Stimulated activated CD8-positive, alpha-beta memory T cell treated with anti-CD3 and anti-CD28 coated beads, Interleukin-4, amount 100 ng/mL, for 4 hours (primary cell): ENCODE results near the gene TPRA1.
"Not testable (repeated sequence)": the region's sequence is repeated elsewhere in the genome, so short reads cannot be mapped to it uniquely, and the experiment has no call there.

Experiments
- DNase-seq, 2 donors: peaks; one replicate each; pipeline ENCODE4 v3.0.0-alpha.2; 2020; ENCODE audit warnings: low read depth in 2 of 2, low spot score in 1 of 2

TPRA1 gene

GRCh38 chr3:127539366-127540060 is 51.0 kb downstream of the TPRA1 start:
- no peak for DNase-seq

DNA sequence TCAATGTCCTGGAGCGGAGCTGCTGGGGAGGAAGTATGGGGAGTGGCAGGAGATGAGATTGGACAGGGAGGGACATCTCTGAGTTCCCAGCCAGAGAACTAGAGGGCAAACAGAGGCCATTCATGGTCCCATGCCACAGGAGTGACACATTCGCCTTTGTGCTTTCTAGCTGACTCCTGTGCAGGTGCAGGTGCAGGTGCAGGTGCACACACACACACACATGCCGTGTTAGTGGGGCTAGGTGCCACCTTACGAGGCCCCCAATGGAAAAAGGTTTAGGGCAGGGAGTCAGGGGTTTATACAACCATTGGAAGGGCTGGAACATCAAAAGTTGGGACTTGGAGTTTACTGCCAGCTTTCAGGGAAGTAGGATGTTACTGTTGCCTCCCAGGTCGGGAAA is 52.0 kb downstream of the TPRA1 start:
- no peak for DNase-seq

DNA sequence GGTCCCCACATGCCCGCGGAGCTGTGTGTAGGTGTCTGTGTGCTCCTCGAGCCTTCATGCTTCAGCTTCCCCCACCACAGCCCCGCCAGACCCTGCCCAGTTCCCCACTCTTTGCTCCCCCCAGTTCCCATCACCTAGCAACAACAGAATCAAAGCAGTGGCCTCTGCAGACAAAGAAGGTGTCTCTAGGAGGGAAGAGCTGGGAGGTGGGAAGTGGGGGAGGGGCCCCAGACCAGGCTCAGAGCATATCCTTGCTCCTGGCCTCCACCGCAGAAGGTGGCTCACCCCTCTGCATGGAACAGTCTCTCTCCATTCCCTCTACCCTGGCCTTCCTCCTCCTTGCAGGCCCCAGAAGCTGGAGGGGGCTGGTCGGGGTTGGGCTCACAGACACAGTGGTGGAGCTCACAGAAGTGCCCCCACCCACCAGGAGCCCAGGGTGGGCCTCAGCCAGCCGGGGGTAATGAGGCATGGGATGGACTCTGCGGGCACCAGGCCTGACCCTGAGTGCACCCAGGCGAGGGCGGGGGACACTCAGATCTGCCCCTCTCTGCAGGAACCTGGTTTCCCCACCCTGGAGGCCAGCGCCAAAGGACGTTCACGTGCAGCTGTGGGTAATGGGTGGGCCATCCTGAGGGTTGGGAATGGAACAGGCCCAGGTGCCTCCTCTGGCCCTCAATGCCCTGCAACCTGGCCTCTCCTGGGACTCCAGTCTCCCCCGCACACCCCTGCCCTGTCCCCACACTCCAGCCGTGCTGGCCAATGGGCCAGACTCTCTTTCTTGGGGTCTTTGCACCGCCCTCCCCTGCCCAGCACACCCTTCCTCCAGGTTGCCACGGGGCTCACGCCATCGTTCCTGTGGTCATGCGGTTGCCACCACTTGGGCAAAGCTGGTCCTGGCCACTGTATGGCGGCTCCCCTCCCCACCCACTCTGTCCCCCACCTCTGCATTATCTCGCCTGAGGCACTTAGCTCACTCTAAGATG is 53.4 kb downstream of the TPRA1 start:
- no peak for DNase-seq

DNA sequence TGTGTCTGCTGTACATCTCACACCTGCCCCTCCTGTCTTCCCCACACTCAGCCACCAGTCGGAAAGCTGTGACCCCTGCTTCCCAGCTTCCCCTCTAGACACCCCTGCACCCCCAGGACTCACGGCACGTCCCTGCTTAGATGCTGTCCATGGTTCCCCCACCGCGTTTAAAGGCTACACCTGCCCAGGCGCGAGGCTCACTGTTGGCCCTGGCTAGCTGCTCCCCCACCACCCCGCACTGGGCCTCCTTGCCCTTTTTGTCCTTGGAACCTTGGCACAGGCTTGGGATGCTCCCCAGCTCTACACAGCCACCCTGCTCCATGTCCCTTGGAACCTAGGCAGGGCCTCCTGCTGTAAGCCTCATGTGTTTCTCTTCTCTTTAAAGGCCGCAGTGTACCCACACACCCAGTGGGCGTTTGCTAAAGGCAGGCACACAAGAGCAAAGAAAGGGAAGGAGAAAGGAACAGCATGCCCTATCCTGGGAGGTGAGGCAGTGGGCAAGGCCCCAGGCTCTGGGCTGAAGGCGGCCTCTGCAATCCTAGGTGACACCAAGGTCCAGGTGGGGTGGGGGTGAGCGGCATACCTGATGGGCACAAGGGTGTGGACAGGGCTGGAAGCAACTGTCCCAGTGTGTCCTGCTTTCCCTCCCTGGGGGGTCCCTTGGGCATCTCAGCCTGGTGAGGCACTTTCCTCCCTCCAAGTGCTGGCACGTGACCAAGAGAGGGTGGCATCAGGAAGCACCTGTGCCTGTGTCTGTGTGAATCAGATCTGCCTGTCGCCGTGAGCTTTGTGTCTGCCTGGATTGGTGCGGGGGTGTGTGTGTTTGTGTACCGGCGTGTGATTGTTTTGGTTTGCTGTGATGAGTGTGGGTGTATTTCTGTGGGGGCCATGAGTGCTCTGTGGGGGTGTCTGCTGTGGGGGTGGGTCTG is 54.4 kb downstream of the TPRA1 start:
- no peak for DNase-seq

DNA sequence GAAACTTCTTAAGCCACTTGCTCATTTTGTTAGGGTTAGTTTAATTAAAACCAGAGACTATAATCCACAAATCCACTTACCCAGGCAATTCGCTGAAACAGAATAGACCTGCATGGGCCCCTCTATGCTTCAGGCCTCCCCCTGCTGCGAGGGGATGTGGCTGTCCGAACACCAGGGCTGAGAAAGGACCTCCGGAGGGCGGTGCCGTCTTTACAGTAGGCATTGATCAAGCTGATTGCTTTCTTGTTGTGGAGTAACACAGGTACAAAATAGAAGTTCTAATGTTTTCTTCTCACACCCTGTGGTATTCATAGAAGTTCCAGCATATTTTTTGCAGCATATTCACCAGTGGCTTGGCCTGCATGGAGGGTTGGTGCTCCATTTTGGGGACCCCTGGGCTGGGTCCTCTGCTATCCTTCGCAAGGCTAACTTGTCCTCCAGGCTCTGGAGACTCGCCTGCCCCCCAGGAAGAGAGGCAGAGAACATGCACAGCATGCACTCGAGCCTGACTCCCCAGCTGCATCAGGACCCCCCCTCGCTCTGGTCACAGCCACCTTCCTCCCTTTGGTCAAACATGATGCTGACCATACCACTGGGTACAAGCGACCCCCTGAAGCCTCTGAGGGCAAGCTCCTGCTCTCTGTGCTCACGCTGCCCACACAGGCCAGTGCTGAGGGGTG is 55.3 kb downstream of the TPRA1 start:
- DNase-seq: no peak

- DNase-seq: no peak
Observed at GRCh38 chr3:127534564-127534963, 56.0 kb downstream of the TPRA1 start.

GRCh38 chr3:127534161-127534451 is 56.4 kb downstream of the TPRA1 start:
- DNase-seq: no peak

DNA sequence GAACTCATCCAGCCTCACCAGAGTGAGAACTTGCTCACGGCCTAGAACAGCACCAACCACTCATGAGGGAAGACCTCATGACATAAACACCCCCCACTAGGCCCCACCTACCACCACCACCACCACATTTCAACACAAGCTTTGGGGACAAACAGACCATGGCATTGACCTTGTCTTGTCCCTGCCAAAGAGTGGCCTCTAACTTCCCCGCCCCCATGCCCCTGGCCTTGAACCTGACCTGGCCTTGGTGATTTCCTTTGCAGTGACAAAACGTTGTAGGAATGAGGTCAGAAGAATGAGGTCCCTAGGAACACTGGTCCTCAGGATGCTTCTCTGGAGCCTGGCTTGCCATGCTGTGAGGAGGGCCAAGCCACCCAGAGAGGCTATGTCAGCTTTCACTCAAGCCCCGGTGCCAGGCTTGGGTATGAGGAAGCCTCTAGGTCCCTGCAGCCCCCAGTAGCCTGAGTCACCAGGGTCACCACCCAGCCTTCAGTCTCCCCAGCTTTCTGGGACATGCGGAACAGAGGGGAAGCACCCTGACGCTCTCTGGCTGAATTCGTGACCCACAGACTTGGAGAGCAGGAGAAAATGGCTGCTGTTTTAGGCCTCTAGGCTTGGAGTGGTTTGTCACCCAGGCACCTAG is 57.9 kb downstream of the TPRA1 start:
- DNase-seq: no peak

- DNase-seq: no peak
Observed at GRCh38 chr3:127531821-127532220, 58.7 kb downstream of the TPRA1 start.

DNA sequence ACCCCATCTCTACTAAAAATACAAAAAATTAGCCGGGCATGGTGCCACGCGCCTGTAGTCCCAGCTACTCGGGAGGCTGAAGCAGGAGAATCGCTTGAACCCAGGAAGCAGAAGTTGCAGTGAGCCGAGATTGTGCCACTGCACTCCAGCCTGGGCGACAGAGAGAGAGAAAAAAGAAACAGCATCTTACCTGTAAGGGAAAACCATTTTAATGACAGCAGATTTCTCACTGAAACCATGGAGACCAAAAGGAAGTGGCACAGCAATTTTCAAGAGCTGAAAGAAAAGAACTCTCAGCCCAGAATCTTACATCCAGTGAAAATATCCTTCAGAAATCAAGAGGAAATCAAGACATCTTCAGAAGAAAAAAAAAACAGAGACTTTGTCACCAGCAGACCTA is 59.7 kb downstream of the TPRA1 start:
- DNase-seq: not testable (repeated sequence)

- no peak for DNase-seq
Observed at GRCh38 chr3:127529346-127530188, 61.0 kb downstream of the TPRA1 start.

GRCh38 chr3:127525373-127525772 is 65.2 kb downstream of the TPRA1 start:
- DNase-seq: no peak

GRCh38 chr3:127524296-127524896 is 66.1 kb downstream of the TPRA1 start:
- no peak for DNase-seq
